K562 (cell line): Measurements from ENCODE around the gene ACTL10. TPM values are rescaled to one million over a fixed set of nuclear protein-coding genes. Genes with fewer than 3 reads are reported as not detected.

Source experiments
- BCL6 ChIP-seq: fragments of 250-450 bp; sonication (Bioruptor Pico); IDR thresholded peaks from 2 replicates; pipeline ENCODE4 v1.4.0; 2020
- CC2D1A ChIP-seq: fragments of 450-650 bp; IDR thresholded peaks from 2 replicates; pipeline ENCODE4 v1.6.1; 2017; ENCODE audit warnings: mild to moderate bottlenecking
- EWSR1 ChIP-seq: fragments of 450-650 bp; IDR thresholded peaks from 2 replicates; pipeline ENCODE4 v1.6.1; 2018; ENCODE audit warnings: borderline replicate concordance, mild to moderate bottlenecking, low read depth, moderate library complexity; ENCODE audit not compliant: partially characterized antibody
- FOXA1 ChIP-seq: fragments of 450-650 bp; IDR thresholded peaks from 2 replicates; pipeline ENCODE4 v1.6.1; 2016; ENCODE audit warnings: mild to moderate bottlenecking, borderline replicate concordance
- GABPA ChIP-seq: fragments of 200-800 bp; sonication (Bioruptor generic); conservative IDR thresholded peaks from 2 replicates; pipeline ENCODE4 v1.6.1; 2016; ENCODE audit warnings: low read depth, missing genetic modification characterization, missing compliant biosample characterization
- HCFC1 ChIP-seq: IDR thresholded peaks from 2 replicates; pipeline ENCODE4 v1.6.1; 2012; ENCODE audit warnings: low read depth, low read length, improper control_type of control experiment
- KAT8 ChIP-seq: fragments of 450-650 bp; IDR thresholded peaks from 2 replicates; pipeline ENCODE4 v1.6.1; 2016; ENCODE audit warnings: low read depth, mild to moderate bottlenecking
- PHB2 ChIP-seq: fragments of 450-650 bp; IDR thresholded peaks from 2 replicates; pipeline ENCODE4 v1.6.1; 2017; ENCODE audit warnings: low read depth
- SAFB ChIP-seq: fragments of 200-400 bp; formaldehyde crosslinking; IDR thresholded peaks from 2 replicates; pipeline ENCODE4 v1.6.1; 2017; ENCODE audit warnings: low read depth, low read length, borderline replicate concordance
- SOX6 ChIP-seq: fragments of 450-650 bp; IDR thresholded peaks from 2 replicates; pipeline ENCODE4 v1.6.1; 2014; ENCODE audit warnings: mild to moderate bottlenecking
- TAF15 ChIP-seq: fragments of 200-400 bp; formaldehyde crosslinking; IDR thresholded peaks from 2 replicates; pipeline ENCODE4 v1.6.1; 2017; ENCODE audit warnings: mild to moderate bottlenecking, low read depth, low read length, moderate library complexity
- ZBTB12 ChIP-seq: fragments of 250-450 bp; sonication (Bioruptor Pico); IDR thresholded peaks from 2 replicates; pipeline ENCODE4 v1.4.0; 2020
- ZBTB8A ChIP-seq: fragments of 450-650 bp; IDR thresholded peaks from 2 replicates; pipeline ENCODE4 v1.6.1; 2018; ENCODE audit warnings: mild to moderate bottlenecking, moderate library complexity; ENCODE audit not compliant: partially characterized antibody
- ZNF146 ChIP-seq: IDR thresholded peaks from one replicate; pipeline ENCODE4 v1.6.1; 2018; ENCODE audit warnings: missing compliant biosample characterization; ENCODE audit not compliant: unreplicated experiment
- ZNF583 ChIP-seq: fragments of 250-450 bp; sonication (Bioruptor Pico); IDR thresholded peaks from 2 replicates; pipeline ENCODE4 v1.4.0; 2020
- polyA plus RNA-seq, 8 experiments: library from polyadenylated mRNA; depleted of rRNA in 4 of 8; stranded (reverse) in 5 of 8; unstranded in 3 of 8; fragments of >200 nt; fragmentation: Nextera tagmentation in 2 of 8; fragmentation: Illumina TruSeq in 1 of 8; extraction: Ambion mirVana in 2 of 8; extraction: Trizol in 1 of 8; gene quantifications; 2 replicates each; pipeline versions ENCODE4 v1.2.1 to v1.2.3, GENCODE V29; 2011 to 2014; ENCODE audit warnings: inconsistent platforms in 1 of 8, missing spikeins in 1 of 8
- total RNA-seq, 7 experiments: library from RNA; depleted of rRNA in 6 of 7; stranded (reverse); fragments of >200 nt in 6 of 7; fragmentation: Illumina TruSeq in 2 of 7; extraction: Trizol in 2 of 7; gene quantifications; 2 replicates each; pipeline versions ENCODE4 v1.2.1 to v1.2.3, GENCODE V29; 2011 to 2021; ENCODE audit warnings: low replicate concordance in 1 of 7
- TF ChIP-seq, protein P1 (sequence below): fragments of 250-450 bp; sonication (Bioruptor Pico); IDR thresholded peaks from 2 replicates; pipeline ENCODE4 v1.8.0; 2022; ENCODE audit warnings: moderate library complexity, mild to moderate bottlenecking, inconsistent platforms
- TF ChIP-seq, protein P2 (sequence below): fragments of 450-650 bp; IDR thresholded peaks from 2 replicates; pipeline ENCODE4 v1.6.1; 2017; ENCODE audit warnings: antibody characterized with exemption, mild to moderate bottlenecking
- TF ChIP-seq, protein P3 (sequence below): fragments of 200-800 bp; sonication (Bioruptor generic); IDR thresholded peaks from 2 replicates; pipeline ENCODE4 v1.6.1; 2017; ENCODE audit warnings: missing genetic modification characterization, missing compliant biosample characterization
- TF ChIP-seq, protein P4 (sequence below): IDR thresholded peaks from 2 replicates; pipeline ENCODE4 v1.6.1; 2016; ENCODE audit warnings: missing genetic modification characterization, missing compliant biosample characterization

ACTL10 gene
- total and polyA plus RNA-seq, 9 of the 15 experiments (the other 6 are each of a cell fraction or from before 2014, with no cell fraction given) = 0.07 to 0.14 TPM; not detected in 7

DNA sequence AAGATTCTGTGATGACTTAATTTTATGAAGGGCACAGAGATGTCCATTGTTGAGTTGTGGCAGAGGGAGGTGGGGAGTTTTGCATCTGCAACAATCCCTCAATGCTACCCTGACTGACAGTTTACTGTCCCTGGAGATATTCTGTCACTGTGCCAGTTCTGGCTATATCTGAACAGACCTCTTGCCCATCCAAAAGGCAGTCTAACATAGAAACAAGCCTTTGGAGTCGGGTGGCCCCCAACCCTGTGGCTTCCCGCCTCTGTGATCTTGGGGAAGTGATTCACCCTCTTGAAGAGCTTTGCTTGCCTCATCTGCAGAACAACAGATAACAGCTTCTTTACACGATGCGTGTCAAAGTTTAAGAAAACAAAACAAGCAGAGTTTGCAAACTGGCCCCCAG lies 23.2 kb downstream of the ACTL10 start (continued):
- no peak for TF ChIP-seq BCL6 (CRISPR knock-in tag)
- TF ChIP-seq GABPA (tag) = 0 out of 2 replicates have a peak, but pooled peaks have one; percentile 17
- TF ChIP-seq, protein P1, sequence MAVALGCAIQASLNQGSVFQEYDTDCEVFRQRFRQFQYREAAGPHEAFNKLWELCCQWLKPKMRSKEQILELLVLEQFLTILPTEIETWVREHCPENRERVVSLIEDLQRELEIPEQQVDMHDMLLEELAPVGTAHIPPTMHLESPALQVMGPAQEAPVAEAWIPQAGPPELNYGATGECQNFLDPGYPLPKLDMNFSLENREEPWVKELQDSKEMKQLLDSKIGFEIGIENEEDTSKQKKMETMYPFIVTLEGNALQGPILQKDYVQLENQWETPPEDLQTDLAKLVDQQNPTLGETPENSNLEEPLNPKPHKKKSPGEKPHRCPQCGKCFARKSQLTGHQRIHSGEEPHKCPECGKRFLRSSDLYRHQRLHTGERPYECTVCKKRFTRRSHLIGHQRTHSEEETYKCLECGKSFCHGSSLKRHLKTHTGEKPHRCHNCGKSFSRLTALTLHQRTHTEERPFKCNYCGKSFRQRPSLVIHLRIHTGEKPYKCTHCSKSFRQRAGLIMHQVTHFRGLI (CRISPR knock-in tag) = no peak
- TF ChIP-seq SAFB = no peak
- no peak for TF ChIP-seq EWSR1
- no peak; the same call in 1 of the 2 replicates for TF ChIP-seq CC2D1A
- TF ChIP-seq FOXA1 = no peak
- TF ChIP-seq TAF15 = no peak
- no peak for TF ChIP-seq PHB2
- TF ChIP-seq, protein P2, sequence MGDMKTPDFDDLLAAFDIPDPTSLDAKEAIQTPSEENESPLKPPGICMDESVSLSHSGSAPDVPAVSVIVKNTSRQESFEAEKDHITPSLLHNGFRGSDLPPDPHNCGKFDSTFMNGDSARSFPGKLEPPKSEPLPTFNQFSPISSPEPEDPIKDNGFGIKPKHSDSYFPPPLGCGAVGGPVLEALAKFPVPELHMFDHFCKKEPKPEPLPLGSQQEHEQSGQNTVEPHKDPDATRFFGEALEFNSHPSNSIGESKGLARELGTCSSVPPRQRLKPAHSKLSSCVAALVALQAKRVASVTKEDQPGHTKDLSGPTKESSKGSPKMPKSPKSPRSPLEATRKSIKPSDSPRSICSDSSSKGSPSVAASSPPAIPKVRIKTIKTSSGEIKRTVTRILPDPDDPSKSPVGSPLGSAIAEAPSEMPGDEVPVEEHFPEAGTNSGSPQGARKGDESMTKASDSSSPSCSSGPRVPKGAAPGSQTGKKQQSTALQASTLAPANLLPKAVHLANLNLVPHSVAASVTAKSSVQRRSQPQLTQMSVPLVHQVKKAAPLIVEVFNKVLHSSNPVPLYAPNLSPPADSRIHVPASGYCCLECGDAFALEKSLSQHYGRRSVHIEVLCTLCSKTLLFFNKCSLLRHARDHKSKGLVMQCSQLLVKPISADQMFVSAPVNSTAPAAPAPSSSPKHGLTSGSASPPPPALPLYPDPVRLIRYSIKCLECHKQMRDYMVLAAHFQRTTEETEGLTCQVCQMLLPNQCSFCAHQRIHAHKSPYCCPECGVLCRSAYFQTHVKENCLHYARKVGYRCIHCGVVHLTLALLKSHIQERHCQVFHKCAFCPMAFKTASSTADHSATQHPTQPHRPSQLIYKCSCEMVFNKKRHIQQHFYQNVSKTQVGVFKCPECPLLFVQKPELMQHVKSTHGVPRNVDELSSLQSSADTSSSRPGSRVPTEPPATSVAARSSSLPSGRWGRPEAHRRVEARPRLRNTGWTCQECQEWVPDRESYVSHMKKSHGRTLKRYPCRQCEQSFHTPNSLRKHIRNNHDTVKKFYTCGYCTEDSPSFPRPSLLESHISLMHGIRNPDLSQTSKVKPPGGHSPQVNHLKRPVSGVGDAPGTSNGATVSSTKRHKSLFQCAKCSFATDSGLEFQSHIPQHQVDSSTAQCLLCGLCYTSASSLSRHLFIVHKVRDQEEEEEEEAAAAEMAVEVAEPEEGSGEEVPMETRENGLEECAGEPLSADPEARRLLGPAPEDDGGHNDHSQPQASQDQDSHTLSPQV = 0 out of 2 replicates have a peak, but pooled peaks have one; percentile 34
- TF ChIP-seq, protein P3, sequence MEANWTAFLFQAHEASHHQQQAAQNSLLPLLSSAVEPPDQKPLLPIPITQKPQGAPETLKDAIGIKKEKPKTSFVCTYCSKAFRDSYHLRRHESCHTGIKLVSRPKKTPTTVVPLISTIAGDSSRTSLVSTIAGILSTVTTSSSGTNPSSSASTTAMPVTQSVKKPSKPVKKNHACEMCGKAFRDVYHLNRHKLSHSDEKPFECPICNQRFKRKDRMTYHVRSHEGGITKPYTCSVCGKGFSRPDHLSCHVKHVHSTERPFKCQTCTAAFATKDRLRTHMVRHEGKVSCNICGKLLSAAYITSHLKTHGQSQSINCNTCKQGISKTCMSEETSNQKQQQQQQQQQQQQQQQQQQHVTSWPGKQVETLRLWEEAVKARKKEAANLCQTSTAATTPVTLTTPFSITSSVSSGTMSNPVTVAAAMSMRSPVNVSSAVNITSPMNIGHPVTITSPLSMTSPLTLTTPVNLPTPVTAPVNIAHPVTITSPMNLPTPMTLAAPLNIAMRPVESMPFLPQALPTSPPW (CRISPR knock-in tag) = peak; percentile 83
- TF ChIP-seq SOX6 = peak; percentile 88
- TF ChIP-seq, protein P4, sequence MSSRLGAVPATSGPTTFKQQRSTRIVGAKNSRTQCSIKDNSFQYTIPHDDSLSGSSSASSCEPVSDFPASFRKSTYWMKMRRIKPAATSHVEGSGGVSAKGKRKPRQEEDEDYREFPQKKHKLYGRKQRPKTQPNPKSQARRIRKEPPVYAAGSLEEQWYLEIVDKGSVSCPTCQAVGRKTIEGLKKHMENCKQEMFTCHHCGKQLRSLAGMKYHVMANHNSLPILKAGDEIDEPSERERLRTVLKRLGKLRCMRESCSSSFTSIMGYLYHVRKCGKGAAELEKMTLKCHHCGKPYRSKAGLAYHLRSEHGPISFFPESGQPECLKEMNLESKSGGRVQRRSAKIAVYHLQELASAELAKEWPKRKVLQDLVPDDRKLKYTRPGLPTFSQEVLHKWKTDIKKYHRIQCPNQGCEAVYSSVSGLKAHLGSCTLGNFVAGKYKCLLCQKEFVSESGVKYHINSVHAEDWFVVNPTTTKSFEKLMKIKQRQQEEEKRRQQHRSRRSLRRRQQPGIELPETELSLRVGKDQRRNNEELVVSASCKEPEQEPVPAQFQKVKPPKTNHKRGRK (tag) = no peak
- TF ChIP-seq HCFC1 = no peak
- TF ChIP-seq KAT8 = no peak
- no peak for TF ChIP-seq ZNF146
- 0 out of 2 replicates have a peak, but pooled peaks have one; percentile 17 for TF ChIP-seq ZBTB12 (CRISPR knock-in tag)
- TF ChIP-seq ZNF583 (CRISPR knock-in tag) = no peak
- no peak for TF ChIP-seq ZBTB8A
